GM12872 (cell line): ENCODE results near the gene BEND3.
A peak's percentile ranks its signal among the peaks of the same experiment; 100 is the strongest.

Source experiments
- CTCF ChIP-seq: IDR thresholded peaks from 3 replicates; pipeline ENCODE4 v1.5.1; 2011; ENCODE audit warnings: low read depth, mild to moderate bottlenecking, low read length, moderate library complexity; ENCODE audit not compliant: insufficient read depth

BEND3 gene

GRCh38 chr6:107116931-107117330 is 1.6 kb upstream of the BEND3 start:
- TF ChIP-seq CTCF = no peak

- TF ChIP-seq CTCF = peak; percentile 31; the same call in 1 of the 3 replicates
Observed at GRCh38 chr6:107116328-107116892, 1.1 kb upstream of the BEND3 start.

GRCh38 chr6:107115695-107116327 is 496 bp upstream of the BEND3 start:
- no peak for TF ChIP-seq CTCF

- peak; percentile 73; the same call in 2 of the 3 replicates for TF ChIP-seq CTCF
Observed at GRCh38 chr6:107114213-107114925, 946 bp downstream of the BEND3 start.

GRCh38 chr6:107110200-107110599 is 5.1 kb downstream of the BEND3 start:
- no peak for TF ChIP-seq CTCF

GRCh38 chr6:107108201-107108890 is 7.0 kb downstream of the BEND3 start:
- TF ChIP-seq CTCF = no peak

GRCh38 chr6:107107791-107108190 is 7.5 kb downstream of the BEND3 start:
- no peak for TF ChIP-seq CTCF
